Heart left ventricle (tissue), 13 donors: ENCODE results near the gene SQOR.

Experiments used
- CTCF ChIP-seq, 12 donors: fragments of 200-600 bp; sonication (generic) in 4 of 12; IDR thresholded peaks; one replicate each; pipeline versions ENCODE4 v1.5.0 to v1.8.0; 2018 to 2022; ENCODE audit warnings: antibody characterized with exemption in 12 of 12, mild to moderate bottlenecking in 5 of 12
- POLR2A ChIP-seq, 2 donors: fragments of 450-650 bp; IDR thresholded peaks; one replicate each; pipeline ENCODE4 v1.6.1; 2017; ENCODE audit warnings: antibody characterized with exemption in 2 of 2, mild to moderate bottlenecking in 2 of 2, moderate library complexity in 2 of 2
- donor health status: ischemic (EF 13 %, LVEDD 7.1; RV severe dilation, severe dysfunction).
- donor health status: DM: no; HTN: yes; CAD: no.
- donor health status: DM: no; HTN: no; CAD: no.
- donor health status: ischemic (EF 25% LVEDD 6.9; RV normal size, moderate dysfunction).
- donor health status: ischemic (EF 25% LVEDD 5.7; RV mildly dilated, moderate dysfunction).
- donor health status: ischemic (EF 35%, LVEDD 5.7; RV mildly dilated, moderate dysfunction).
- donor health status: nonischemic (EF 11% LVEDD 7.7; RV severe dilation, severe dysfunction).
- donor health status: DM: yes; HTN: yes; CAD: no.
- donor health status: PGD.
- donor health status: ischemic (EF 29% LVEDD 5.4; RV normal size, mild dysfunction).
- donor health status: nonischemic (EF 23%, LVEDD 6.1; RV moderate dilation, normal function).

- TF ChIP-seq POLR2A (IDR thresholded peaks at IDR 0.05) (no peak), CTCF (IDR thresholded peaks at IDR 0.05) (no peak)
Measured at GRCh38 chr15:45734260-45734711, 99.5 kb downstream of the SQOR start.
